Activated CD8-positive, alpha-beta memory T cell treated with anti-CD3 and anti-CD28 coated beads, Interleukin-2, amount 50 U/mL, for 4 hours (primary cell): ENCODE data around the gene POTEI.
"Not testable (repeated sequence)": the region's sequence is repeated elsewhere in the genome, so short reads cannot be mapped to it uniquely, and the experiment has no call there.

ENCODE experiments used
- DNase-seq: peaks from one replicate; pipeline ENCODE4 v3.0.0-alpha.2; 2020

POTEI gene

DNA sequence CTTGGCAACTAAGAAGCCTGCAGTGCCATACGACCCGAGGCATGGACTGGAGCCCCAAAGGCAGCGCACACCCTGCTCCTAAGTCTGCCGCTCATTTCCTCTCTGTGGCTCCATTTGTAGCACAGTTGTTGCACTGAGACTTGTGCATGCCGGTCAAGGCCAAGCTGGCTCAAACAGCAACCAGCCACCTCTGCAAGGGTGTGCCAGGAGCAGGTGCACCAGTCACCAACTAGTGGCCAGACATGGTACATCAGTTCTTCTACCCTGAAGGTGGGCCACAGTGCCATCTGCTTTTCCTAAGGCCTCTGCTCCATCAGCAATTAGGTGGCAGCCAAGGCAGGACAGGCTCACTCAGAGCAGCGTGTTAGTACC, 54.4 kb downstream of the POTEI start:
- not testable (repeated sequence) for DNase-seq

DNA sequence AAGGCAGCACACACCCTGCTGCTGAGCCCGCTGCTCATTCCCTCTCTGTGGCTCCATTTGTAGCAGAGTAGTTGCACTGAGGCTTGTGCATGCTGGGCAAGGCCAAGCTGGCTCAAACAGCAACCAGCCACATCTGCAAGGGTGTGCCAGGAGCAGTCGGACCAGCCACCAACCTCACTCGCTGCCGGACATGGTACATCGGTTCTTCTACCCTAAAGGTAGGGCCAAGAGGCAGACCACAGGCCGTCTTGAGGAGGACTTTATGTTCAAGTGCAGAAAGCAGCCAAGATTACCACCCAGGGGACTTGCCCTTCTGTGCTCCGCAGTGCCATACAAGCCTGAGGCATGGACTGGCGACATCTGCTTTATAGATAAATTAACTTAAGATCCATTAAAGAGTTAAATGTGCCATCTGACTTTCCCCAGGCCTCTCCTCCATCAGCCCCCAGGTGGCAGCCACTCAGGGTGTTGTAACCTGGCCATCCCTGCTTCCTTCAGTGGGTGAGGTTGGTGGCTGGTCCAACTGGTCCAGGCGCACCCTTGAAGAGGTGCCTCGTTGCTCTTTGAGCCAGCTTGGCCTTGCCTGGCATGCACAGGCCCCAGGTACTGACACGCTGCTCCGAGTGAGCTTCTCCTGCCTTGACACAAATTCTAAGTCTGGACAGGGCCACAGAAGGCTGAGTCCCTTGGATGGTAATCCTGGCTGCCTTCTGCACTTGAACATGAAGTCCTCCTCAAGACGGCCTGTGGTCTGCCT, 55.0 kb downstream of the POTEI start:
- DNase-seq, result not testable (repeated sequence)

DNA sequence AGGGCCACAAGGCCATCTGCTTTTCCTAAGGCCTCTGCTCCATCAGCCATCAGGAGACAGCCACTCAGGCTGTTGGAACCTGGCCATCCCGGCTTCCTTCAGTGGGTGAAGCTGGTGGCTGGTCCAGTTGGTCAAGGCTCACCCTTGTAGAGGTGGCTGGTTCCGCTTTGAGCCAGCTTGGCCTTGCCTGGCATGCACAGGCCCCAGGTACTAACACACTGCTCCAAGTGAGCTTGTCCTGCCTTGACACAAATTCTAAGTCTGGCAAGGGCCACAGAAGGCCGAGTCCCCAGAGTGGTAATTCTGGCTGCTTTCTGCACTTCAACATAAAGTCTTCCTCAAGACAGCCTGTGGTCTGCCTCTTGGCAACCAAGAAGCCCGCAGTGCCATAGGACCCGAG, 56.2 kb downstream of the POTEI start:
- not testable (repeated sequence) for DNase-seq

DNA sequence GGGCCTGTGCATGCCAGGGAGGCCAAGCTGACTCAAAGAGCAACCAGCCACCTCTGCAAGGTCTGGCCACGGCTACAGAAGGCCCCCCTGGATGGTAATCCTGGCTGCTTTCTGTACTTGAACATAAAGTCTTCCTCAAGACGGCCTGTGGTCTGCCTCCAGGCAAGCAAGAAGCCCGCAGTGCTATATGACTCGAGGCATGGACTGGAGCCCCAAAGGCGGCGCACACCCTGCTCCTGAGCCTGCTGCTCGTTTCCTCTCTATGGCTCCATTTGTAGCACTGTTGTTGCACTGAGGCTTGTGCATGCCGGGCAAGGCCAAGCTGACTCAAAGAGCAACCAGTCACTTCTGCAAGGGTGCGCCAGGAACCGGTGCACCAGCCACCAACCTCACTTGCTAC, 57.3 kb downstream of the POTEI start:
- not testable (repeated sequence) for DNase-seq

DNA sequence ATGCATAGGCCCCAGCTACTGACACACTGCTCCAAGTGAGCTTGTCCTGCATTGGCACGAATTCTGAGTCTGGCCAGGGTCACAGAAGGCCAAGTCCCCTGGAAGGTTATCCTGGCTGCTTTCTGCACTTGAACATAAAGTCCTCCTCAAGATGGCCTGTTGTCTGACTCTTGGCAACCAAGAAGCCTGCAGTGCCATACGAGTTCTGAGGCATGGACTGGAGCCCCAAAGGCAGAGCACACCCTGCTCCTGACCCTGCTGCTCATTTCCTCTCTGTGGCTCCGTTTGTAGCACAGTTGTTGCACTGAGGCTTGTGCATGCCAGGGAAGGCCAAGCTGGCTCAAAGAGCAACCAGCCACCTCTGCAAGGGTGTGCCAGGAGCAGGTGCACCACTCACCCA, 57.9 kb downstream of the POTEI start:
- not testable (repeated sequence) for DNase-seq

DNA sequence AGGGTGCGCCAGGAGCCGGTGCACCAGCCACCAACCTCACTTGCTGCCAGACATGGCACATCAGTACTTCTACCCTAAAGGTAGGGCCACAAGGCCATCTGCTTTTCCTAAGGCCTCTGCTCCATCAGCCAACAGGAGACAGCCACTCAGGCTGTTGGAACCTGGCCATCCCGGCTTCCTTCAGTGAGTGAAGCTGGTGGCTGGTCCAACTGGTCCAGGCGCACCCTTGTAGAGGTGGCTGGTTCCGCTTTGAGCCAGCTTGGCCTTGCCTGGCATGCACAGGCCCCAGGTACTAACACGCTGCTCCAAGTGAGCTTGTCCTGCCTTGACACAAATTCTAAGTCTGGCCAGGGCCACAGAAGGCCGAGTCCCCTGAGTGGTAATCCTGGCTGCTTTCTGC, 58.8 kb downstream of the POTEI start:
- DNase-seq, result not testable (repeated sequence)

DNA sequence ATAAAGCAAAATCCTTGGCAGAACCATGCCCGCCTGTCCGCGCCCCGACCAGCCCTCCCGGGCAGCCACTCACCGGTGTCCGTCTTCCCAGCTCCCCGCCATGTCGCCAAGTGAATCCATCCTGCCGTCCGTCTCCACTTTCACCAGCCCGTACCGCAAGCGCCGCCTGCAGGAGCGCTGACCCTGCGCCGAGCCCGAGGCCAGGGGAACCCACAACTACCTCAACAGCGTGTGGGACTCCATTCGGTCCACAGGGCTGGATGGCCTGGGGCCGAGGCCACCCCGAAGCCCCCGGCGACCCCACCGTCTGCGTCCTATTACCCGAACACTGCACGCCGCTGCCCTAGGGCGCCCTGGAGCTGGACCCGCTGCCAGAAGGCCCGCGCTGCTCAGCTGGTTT, 81.5 kb downstream of the POTEI start:
- DNase-seq, result not testable (repeated sequence)

DNA sequence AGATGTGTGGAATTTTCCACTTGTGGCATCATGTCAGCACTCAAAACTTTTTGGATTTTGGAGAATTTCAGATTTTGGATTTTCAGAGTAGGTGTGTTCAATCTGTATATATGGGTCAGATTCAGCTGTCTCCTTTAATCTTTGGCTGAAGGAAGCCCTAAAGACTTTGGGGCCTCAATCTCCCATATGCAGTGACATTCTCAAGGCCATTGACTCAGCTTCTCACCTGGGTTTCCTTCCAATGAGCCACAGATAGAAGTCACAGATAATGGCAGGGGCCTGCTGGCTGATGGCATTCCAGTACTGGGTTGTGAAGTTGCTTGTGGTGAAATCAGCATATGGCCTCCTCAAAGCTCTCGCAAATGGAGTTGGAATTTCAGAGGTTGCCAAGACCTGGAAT, 90.3 kb downstream of the POTEI start:
- DNase-seq, result not testable (repeated sequence)

DNA sequence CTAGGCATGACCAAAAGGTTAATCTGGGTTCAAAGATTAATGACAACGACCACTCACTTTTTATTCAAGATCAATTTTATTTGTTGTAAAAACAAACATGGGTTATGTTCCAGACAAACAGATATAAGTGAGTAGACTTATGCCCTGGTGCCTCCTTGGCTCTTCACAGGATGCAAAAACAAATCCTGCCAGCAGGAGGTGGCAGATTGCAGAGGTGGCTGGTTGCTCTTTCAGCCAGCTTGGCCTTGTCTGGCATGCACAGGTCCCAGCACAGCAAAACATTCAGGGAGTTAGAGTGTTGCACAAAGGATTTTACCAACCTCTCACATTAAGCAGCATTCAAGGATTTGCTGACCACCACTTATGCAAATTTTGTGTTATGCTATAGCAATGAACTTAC, 92.4 kb downstream of the POTEI start:
- not testable (repeated sequence) for DNase-seq
